ENCODE measurements around the gene CXCL17. TPM values are rescaled to one million over a fixed set of nuclear protein-coding genes. Genes with fewer than 3 reads are reported as not detected.
A peak's percentile ranks its signal among the peaks of the same experiment; 100 is the strongest.

The CXCL17 gene
- total and polyA plus RNA-seq, 2 donors (not counting 1 experiment from before 2014, with no cell fraction given), result not detected

- peaks cover 0 to 31% of the 10 kb centered on the region in 2 experiments for H3K36me3 ChIP-seq (replicated peaks in 1 of 2; ENCODE audit: control extremely low read depth in 1 of 2, control insufficient read depth in 1 of 2, extremely low read depth in 1 of 2, insufficient read depth in 2 of 2, low read length in 1 of 2)
- H3K4me1 ChIP-seq (ENCODE audit: control insufficient read depth in 2 of 2, insufficient read depth in 2 of 2, low read length in 2 of 2), result no peaks in the 10 kb centered on the region
- peaks cover 3% of the 10 kb centered on the region for H3K4me1 Mint-ChIP-seq
- H3K4me2 ChIP-seq (replicated peaks; ENCODE audit: low read depth, low read length, poor library complexity, severe bottlenecking), result no peak overlapping the region
- no peaks in the 10 kb centered on the region for H3K9me3 ChIP-seq (ENCODE audit: control extremely low read depth in 1 of 3, control insufficient read depth in 2 of 3, insufficient read depth in 1 of 3, low read length in 2 of 3)
- H3K27me3 Mint-ChIP-seq, result no peaks in the 10 kb centered on the region
- H2AFZ ChIP-seq (ENCODE audit: insufficient read depth, low read depth, low read length, poor library complexity, severe bottlenecking), result no peak overlapping the region
- no peak for TF ChIP-seq EZH2 (IDR thresholded peaks at IDR 0.05; ENCODE audit: borderline replicate concordance, insufficient read depth, low read depth, low read length, poor library complexity, severe bottlenecking)
- TF ChIP-seq, protein P1, sequence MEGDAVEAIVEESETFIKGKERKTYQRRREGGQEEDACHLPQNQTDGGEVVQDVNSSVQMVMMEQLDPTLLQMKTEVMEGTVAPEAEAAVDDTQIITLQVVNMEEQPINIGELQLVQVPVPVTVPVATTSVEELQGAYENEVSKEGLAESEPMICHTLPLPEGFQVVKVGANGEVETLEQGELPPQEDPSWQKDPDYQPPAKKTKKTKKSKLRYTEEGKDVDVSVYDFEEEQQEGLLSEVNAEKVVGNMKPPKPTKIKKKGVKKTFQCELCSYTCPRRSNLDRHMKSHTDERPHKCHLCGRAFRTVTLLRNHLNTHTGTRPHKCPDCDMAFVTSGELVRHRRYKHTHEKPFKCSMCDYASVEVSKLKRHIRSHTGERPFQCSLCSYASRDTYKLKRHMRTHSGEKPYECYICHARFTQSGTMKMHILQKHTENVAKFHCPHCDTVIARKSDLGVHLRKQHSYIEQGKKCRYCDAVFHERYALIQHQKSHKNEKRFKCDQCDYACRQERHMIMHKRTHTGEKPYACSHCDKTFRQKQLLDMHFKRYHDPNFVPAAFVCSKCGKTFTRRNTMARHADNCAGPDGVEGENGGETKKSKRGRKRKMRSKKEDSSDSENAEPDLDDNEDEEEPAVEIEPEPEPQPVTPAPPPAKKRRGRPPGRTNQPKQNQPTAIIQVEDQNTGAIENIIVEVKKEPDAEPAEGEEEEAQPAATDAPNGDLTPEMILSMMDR (IDR thresholded peaks at IDR 0.05), result no peak
- ATAC-seq (ENCODE audit: low read depth) (no peak), DNase-seq (no peak)
- no peaks in the 10 kb centered on the region for H3K27me3 ChIP-seq (replicated peaks in 1 of 4; ENCODE audit: control extremely low read depth in 1 of 4, control insufficient read depth in 3 of 4, insufficient read depth in 4 of 4, low read length in 3 of 4)
- H3K27ac Mint-ChIP-seq, result peak overlapping the region; percentile 41
- CTCF ChIA-PET, result interaction anchor here (0.6 to 2.6 kb wide), 6 partner anchors 10 to 46 kb away, joined by 3 to 11 read pairs (median 4); no protein-coding TSS in a partner anchor
- no peaks in the 10 kb centered on the region for H3K9me3 Mint-ChIP-seq (ENCODE audit: insufficient read depth)
- H3K79me2 ChIP-seq (ENCODE audit: control insufficient read depth, insufficient read depth, low read length), result peaks cover 41% of the 10 kb centered on the region
- no peak overlapping the region for H3K4me3 Mint-ChIP-seq
- H3K9ac ChIP-seq (ENCODE audit: low read length), result no peak overlapping the region
- no peak overlapping the region for H3K27ac ChIP-seq (ENCODE audit: low read length in 2 of 2)
- H4K20me1 ChIP-seq (ENCODE audit: control insufficient read depth, insufficient read depth, low read length, poor library complexity, severe bottlenecking), result peaks cover 58% of the 10 kb centered on the region
- 94% methylated on average over 7 of the region's 8 CpGs for WGBS (ENCODE audit: insufficient coverage)
- intact Hi-C loops (cut with micrococcal nuclease), result no loop called here
- no peak overlapping the region for H3K4me3 ChIP-seq (ENCODE audit: control extremely low read depth in 1 of 5, extremely low read depth in 1 of 5, insufficient read depth in 1 of 5, low read depth in 2 of 5, low read length in 4 of 5)
- POLR2A ChIA-PET, result no interaction called here
These were observed 31.1 kb downstream of the CXCL17 start for GRCh38 chr19:42411581-42412178.

DNA sequence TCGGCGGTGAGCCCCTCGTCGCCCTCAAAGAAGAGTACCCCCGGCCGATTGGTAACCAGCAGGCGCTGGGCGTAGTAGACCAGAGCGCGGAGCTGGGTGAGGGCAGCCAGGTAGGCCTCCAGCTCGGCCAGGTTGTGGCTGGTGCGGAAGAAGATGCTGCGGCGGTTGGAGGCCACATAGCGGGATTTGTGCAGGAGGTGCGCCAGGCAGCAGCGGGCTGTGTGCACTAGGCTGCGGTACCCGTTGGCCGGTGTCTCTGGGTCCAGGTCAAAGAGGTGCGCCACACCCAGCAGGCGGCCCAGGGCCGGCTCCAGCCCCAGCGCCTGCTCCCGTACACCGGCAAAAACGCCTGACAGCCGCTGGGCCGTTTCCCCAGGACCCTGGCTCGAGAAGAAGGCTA lies 32.4 kb downstream of the CXCL17 start:
- Histone ChIP-seq H3K9me3 (ENCODE audit: control extremely low read depth in 1 of 3, control insufficient read depth in 2 of 3, insufficient read depth in 1 of 3, low read length in 2 of 3) (no peaks in the 10 kb centered on the region), H3K36me3 (replicated peaks in 1 of 2; ENCODE audit: control extremely low read depth in 1 of 2, control insufficient read depth in 1 of 2, extremely low read depth in 1 of 2, insufficient read depth in 2 of 2, low read length in 1 of 2) (peaks cover 0 to 43% of the 10 kb centered on the region in 2 experiments), H3K4me2 (replicated peaks; ENCODE audit: low read depth, low read length, poor library complexity, severe bottlenecking) (no peak overlapping the region), H4K20me1 (ENCODE audit: control insufficient read depth, insufficient read depth, low read length, poor library complexity, severe bottlenecking) (peaks cover 58% of the 10 kb centered on the region), H3K4me1 (ENCODE audit: control insufficient read depth in 2 of 2, insufficient read depth in 2 of 2, low read length in 2 of 2) (no peaks in the 10 kb centered on the region), H3K27me3 (replicated peaks in 1 of 4; ENCODE audit: control extremely low read depth in 1 of 4, control insufficient read depth in 3 of 4, insufficient read depth in 4 of 4, low read length in 3 of 4) (no peaks in the 10 kb centered on the region), H3K27ac (ENCODE audit: low read length in 2 of 2) (no peak overlapping the region), H3K4me3 (ENCODE audit: control extremely low read depth in 1 of 5, extremely low read depth in 1 of 5, insufficient read depth in 1 of 5, low read depth in 2 of 5, low read length in 4 of 5) (no peak overlapping the region), H3K79me2 (ENCODE audit: control insufficient read depth, insufficient read depth, low read length) (peaks cover 51% of the 10 kb centered on the region), H3K9ac (ENCODE audit: low read length) (no peak overlapping the region), H2AFZ (ENCODE audit: insufficient read depth, low read depth, low read length, poor library complexity, severe bottlenecking) (no peak overlapping the region)
- no peak overlapping the region for H3K4me3 Mint-ChIP-seq
- ChIA-PET POLR2A (interaction anchor here (0.5 kb wide), 1 partner anchor 108 kb away, joined by 3 read pairs; the partner anchor contains the start of gene PAFAH1B3), CTCF (no interaction called here)
- H3K4me1 Mint-ChIP-seq, result peaks cover 3% of the 10 kb centered on the region
- no peak overlapping the region for H3K27ac Mint-ChIP-seq
- no peaks in the 10 kb centered on the region for H3K9me3 Mint-ChIP-seq (ENCODE audit: insufficient read depth)
- intact Hi-C loops (cut with micrococcal nuclease), result no loop called here
- no peaks in the 10 kb centered on the region for H3K27me3 Mint-ChIP-seq
- ATAC-seq (ENCODE audit: low read depth) (no peak), DNase-seq (no peak)
- TF ChIP-seq, protein P1 (IDR thresholded peaks at IDR 0.05), result no peak
- no peak for TF ChIP-seq EZH2 (IDR thresholded peaks at IDR 0.05; ENCODE audit: borderline replicate concordance, insufficient read depth, low read depth, low read length, poor library complexity, severe bottlenecking)
- WGBS (ENCODE audit: insufficient coverage), result 97% methylated on average over 30 of the region's 30 CpGs
